HEK293 (cell line): ENCODE results near the gene VEZT.

Experiments used
- CTCF ChIA-PET: fragments of 350-600 bp; formaldehyde crosslinking; extraction: SDS; loops from one replicate; lab custom pipeline; 2021; ENCODE audit warnings: antibody characterized with exemption; lab: Yijun Ruan, JAX
- POLR2A ChIA-PET: fragments of 300-600 bp; formaldehyde crosslinking; extraction: SDS; loops from one replicate; lab custom pipeline; 2020; ENCODE audit warnings: antibody characterized with exemption, inconsistent platforms; lab: Yijun Ruan, JAX
- H3K27ac ChIP-seq: fragments of 200-500 bp; sonication (Bioruptor generic); 2 replicates; pipeline ENCODE4 v1.5.1; 2014; ENCODE audit warnings: low read depth, low read length, control low read depth, inconsistent platforms; ENCODE audit errors: extremely low read depth
- H3K36me3 ChIP-seq, 2 experiments: fragments of 200-500 bp in 1 of 2; sonication (Bioruptor generic) in 1 of 2; 1 replicate in 1 of 2; 2 replicates in 1 of 2; pipeline ENCODE4 v1.5.1; 2014 to 2017; ENCODE audit warnings: inconsistent platforms in 2 of 2, low read length in 2 of 2; ENCODE audit not compliant: control insufficient read depth in 2 of 2, insufficient read depth in 1 of 2
- H3K4me1 ChIP-seq: fragments of 200-500 bp; sonication (Bioruptor generic); 2 replicates; pipeline ENCODE4 v1.5.1; 2014; ENCODE audit warnings: mild to moderate bottlenecking, low read length, inconsistent platforms; ENCODE audit not compliant: control insufficient read depth, insufficient read depth
- H3K4me3 ChIP-seq: 2 replicates; pipeline ENCODE4 v1.5.1; 2011; ENCODE audit warnings: low read depth, mild to moderate bottlenecking, control low read depth, low read length, moderate library complexity
- H3K9me3 ChIP-seq: fragments of 200-500 bp; sonication (Bioruptor generic); 2 replicates; pipeline ENCODE4 v1.5.1; 2014; ENCODE audit warnings: low read depth, low read length, inconsistent platforms; ENCODE audit not compliant: control insufficient read depth, insufficient read depth
- BCL11B ChIP-seq: fragments of 450-650 bp; formaldehyde crosslinking; IDR thresholded peaks from 2 replicates; pipeline ENCODE4 v1.5.1; 2016; ENCODE audit warnings: low read depth, missing biosample characterization, missing genetic modification characterization
- HOXA7 ChIP-seq: sonication (generic); formaldehyde crosslinking; IDR thresholded peaks from 2 replicates; pipeline ENCODE4 v1.8.1; 2022; ENCODE audit warnings: missing genetic modification reagents, borderline replicate concordance
- IKZF3 ChIP-seq: fragments of 450-650 bp; IDR thresholded peaks from 2 replicates; pipeline ENCODE4 v1.5.0; 2018; ENCODE audit warnings: missing biosample characterization, mild to moderate bottlenecking, missing genetic modification characterization, moderate library complexity
- OSR2 ChIP-seq: fragments of 450-650 bp; formaldehyde crosslinking; IDR thresholded peaks from 2 replicates; pipeline ENCODE4 v1.5.1; 2016; ENCODE audit warnings: missing biosample characterization, missing genetic modification characterization
- SP7 ChIP-seq: fragments of 450-650 bp; formaldehyde crosslinking; IDR thresholded peaks from 2 replicates; pipeline ENCODE4 v1.5.1; 2016; ENCODE audit warnings: missing biosample characterization, missing genetic modification characterization
- TRIM28 ChIP-seq: IDR thresholded peaks from 2 replicates; pipeline ENCODE4 v1.6.1; 2011; ENCODE audit warnings: low read length, control low read depth, borderline replicate concordance
- ZEB2 ChIP-seq: fragments of 450-650 bp; formaldehyde crosslinking; IDR thresholded peaks from 2 replicates; pipeline ENCODE4 v1.5.1; 2016; ENCODE audit warnings: missing biosample characterization, missing genetic modification characterization
- ZFP69B ChIP-seq: fragments of 450-650 bp; formaldehyde crosslinking; IDR thresholded peaks from 2 replicates; pipeline ENCODE4 v1.5.1; 2016; ENCODE audit warnings: missing biosample characterization, missing genetic modification characterization
- ZNF157 ChIP-seq: fragments of 450-650 bp; formaldehyde crosslinking; IDR thresholded peaks from 2 replicates; pipeline ENCODE4 v1.5.1; 2016; ENCODE audit warnings: missing biosample characterization, missing genetic modification characterization
- ZNF169 ChIP-seq: fragments of 450-650 bp; formaldehyde crosslinking; IDR thresholded peaks from 2 replicates; pipeline ENCODE4 v1.5.1; 2016; ENCODE audit warnings: missing biosample characterization, missing genetic modification characterization
- ZNF223 ChIP-seq: fragments of 450-650 bp; formaldehyde crosslinking; IDR thresholded peaks from 2 replicates; pipeline ENCODE4 v1.5.1; 2016; ENCODE audit warnings: missing biosample characterization, missing genetic modification characterization
- ZNF335 ChIP-seq: fragments of 450-650 bp; formaldehyde crosslinking; conservative IDR thresholded peaks from 2 replicates; pipeline ENCODE4 v1.5.1; 2016; ENCODE audit warnings: missing biosample characterization, missing genetic modification characterization
- ZNF37A ChIP-seq: fragments of 450-650 bp; IDR thresholded peaks from 2 replicates; pipeline ENCODE4 v1.5.1; 2018; ENCODE audit warnings: missing biosample characterization, missing genetic modification characterization
- ZNF426 ChIP-seq: fragments of 450-650 bp; formaldehyde crosslinking; IDR thresholded peaks from 2 replicates; pipeline ENCODE4 v1.5.1; 2017; ENCODE audit warnings: missing biosample characterization, missing genetic modification characterization, mild to moderate bottlenecking, inconsistent platforms, moderate library complexity
- ZNF510 ChIP-seq: fragments of 450-650 bp; formaldehyde crosslinking; IDR thresholded peaks from 2 replicates; pipeline ENCODE4 v1.5.1; 2018; ENCODE audit warnings: mild to moderate bottlenecking, missing genetic modification characterization, missing biosample characterization; ENCODE audit not compliant: insufficient replicate concordance
- ZNF555 ChIP-seq: fragments of 450-650 bp; formaldehyde crosslinking; conservative IDR thresholded peaks from 2 replicates; pipeline ENCODE4 v1.5.1; 2017; ENCODE audit warnings: missing biosample characterization, mild to moderate bottlenecking, missing genetic modification characterization, inconsistent platforms
- ZNF558 ChIP-seq: fragments of 450-650 bp; formaldehyde crosslinking; IDR thresholded peaks from 2 replicates; pipeline ENCODE4 v1.5.1; 2016; ENCODE audit warnings: missing biosample characterization, missing genetic modification characterization
- ZNF623 ChIP-seq: fragments of 450-650 bp; formaldehyde crosslinking; IDR thresholded peaks from 2 replicates; pipeline ENCODE4 v1.5.1; 2016; ENCODE audit warnings: missing biosample characterization, missing genetic modification characterization
- ZNF626 ChIP-seq: fragments of 450-650 bp; sonication (Bioruptor Pico); formaldehyde crosslinking; IDR thresholded peaks from 2 replicates; pipeline ENCODE4 v1.5.1; 2018; ENCODE audit warnings: missing biosample characterization, missing genetic modification characterization, inconsistent platforms
- ZNF629 ChIP-seq: fragments of 450-650 bp; formaldehyde crosslinking; IDR thresholded peaks from 2 replicates; pipeline ENCODE4 v1.5.1; 2017; ENCODE audit warnings: missing biosample characterization, missing genetic modification characterization
- ZNF660 ChIP-seq: fragments of 450-650 bp; IDR thresholded peaks from 2 replicates; pipeline ENCODE4 v1.5.1; 2018; ENCODE audit warnings: missing biosample characterization, mild to moderate bottlenecking, missing genetic modification characterization
- ZNF776 ChIP-seq: fragments of 450-650 bp; formaldehyde crosslinking; IDR thresholded peaks from 2 replicates; pipeline ENCODE4 v1.5.0; 2017; ENCODE audit warnings: missing biosample characterization, missing genetic modification characterization, borderline replicate concordance
- TF ChIP-seq, protein P1 (sequence below): fragments of 450-650 bp; formaldehyde crosslinking; IDR thresholded peaks from 2 replicates; pipeline ENCODE4 v1.5.1; 2017; ENCODE audit warnings: missing biosample characterization, mild to moderate bottlenecking, missing genetic modification characterization, moderate library complexity
- TF ChIP-seq, protein P2 (sequence below): fragments of 450-650 bp; formaldehyde crosslinking; IDR thresholded peaks from 2 replicates; pipeline ENCODE4 v1.5.0; 2017; ENCODE audit warnings: missing biosample characterization, missing genetic modification characterization, borderline replicate concordance
- TF ChIP-seq, protein P3 (sequence below): fragments of 450-650 bp; formaldehyde crosslinking; IDR thresholded peaks from 2 replicates; pipeline ENCODE4 v1.5.1; 2017; ENCODE audit warnings: missing biosample characterization, missing genetic modification characterization

Gene VEZT

DNA sequence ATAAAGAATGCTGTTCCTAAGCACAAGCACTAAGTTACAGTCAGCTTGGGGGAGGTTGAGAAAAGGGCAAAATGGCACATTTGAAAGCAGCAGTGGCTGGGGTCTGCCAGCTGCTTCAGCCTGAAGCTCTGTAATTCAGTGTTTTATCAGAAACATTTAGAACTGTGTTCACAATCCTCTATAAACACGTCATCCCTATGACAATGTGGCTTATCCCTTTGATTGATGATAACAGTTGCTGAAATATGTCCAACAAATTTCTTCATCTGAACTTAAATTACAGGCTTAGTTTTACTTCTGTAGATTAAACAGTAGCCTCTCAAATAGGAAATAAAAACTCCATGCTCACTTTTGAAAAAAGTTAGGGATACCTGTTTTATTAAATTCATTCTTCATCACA lies 108.8 kb downstream of the VEZT start:
- no peaks in the 10 kb centered on the region; the same call in 1 of the 2 replicates for H3K4me1 ChIP-seq
- ChIA-PET POLR2A (no interaction called here), CTCF (interaction anchor here (0.6 to 1.1 kb wide), 3 partner anchors 8 to 208 kb away, joined by 3 to 9 read pairs (median 3); no protein-coding TSS in a partner anchor)
- H3K4me3 ChIP-seq: no peak overlapping the region
- no peaks in the 10 kb centered on the region for H3K9me3 ChIP-seq
- TF ChIP-seq BCL11B (tag by site-specific recombination) (no peak), ZNF37A (tag by site-specific recombination) (no peak), ZNF555 (tag by site-specific recombination) (no peak), ZNF623 (tag by site-specific recombination) (no peak), ZNF776 (tag by site-specific recombination) (no peak), ZNF335 (no peak), ZNF629 (tag by site-specific recombination) (peak; percentile 46; the same call in 1 of the 2 replicates), OSR2 (tag by site-specific recombination) (peak; percentile 44; the same call in 1 of the 2 replicates), ZFP69B (no peak), ZNF660 (tag by site-specific recombination) (no peak), ZNF426 (tag by site-specific recombination) (no peak), ZNF558 (tag by site-specific recombination) (no peak), ZNF169 (tag by site-specific recombination) (no peak), ZNF626 (no peak), ZEB2 (peak; percentile 47; the same call in 1 of the 2 replicates), ZNF510 (tag by site-specific recombination) (no peak), SP7 (tag by site-specific recombination) (peak; percentile 49; the same call in 1 of the 2 replicates), ZNF157 (no peak), TRIM28 (no peak), HOXA7 (CRISPR knock-in tag) (no peak), ZNF223 (no peak), IKZF3 (tag by site-specific recombination) (no peak)
- TF ChIP-seq, protein P1, sequence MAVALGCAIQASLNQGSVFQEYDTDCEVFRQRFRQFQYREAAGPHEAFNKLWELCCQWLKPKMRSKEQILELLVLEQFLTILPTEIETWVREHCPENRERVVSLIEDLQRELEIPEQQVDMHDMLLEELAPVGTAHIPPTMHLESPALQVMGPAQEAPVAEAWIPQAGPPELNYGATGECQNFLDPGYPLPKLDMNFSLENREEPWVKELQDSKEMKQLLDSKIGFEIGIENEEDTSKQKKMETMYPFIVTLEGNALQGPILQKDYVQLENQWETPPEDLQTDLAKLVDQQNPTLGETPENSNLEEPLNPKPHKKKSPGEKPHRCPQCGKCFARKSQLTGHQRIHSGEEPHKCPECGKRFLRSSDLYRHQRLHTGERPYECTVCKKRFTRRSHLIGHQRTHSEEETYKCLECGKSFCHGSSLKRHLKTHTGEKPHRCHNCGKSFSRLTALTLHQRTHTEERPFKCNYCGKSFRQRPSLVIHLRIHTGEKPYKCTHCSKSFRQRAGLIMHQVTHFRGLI (tag by site-specific recombination): no peak
- TF ChIP-seq, protein P2, sequence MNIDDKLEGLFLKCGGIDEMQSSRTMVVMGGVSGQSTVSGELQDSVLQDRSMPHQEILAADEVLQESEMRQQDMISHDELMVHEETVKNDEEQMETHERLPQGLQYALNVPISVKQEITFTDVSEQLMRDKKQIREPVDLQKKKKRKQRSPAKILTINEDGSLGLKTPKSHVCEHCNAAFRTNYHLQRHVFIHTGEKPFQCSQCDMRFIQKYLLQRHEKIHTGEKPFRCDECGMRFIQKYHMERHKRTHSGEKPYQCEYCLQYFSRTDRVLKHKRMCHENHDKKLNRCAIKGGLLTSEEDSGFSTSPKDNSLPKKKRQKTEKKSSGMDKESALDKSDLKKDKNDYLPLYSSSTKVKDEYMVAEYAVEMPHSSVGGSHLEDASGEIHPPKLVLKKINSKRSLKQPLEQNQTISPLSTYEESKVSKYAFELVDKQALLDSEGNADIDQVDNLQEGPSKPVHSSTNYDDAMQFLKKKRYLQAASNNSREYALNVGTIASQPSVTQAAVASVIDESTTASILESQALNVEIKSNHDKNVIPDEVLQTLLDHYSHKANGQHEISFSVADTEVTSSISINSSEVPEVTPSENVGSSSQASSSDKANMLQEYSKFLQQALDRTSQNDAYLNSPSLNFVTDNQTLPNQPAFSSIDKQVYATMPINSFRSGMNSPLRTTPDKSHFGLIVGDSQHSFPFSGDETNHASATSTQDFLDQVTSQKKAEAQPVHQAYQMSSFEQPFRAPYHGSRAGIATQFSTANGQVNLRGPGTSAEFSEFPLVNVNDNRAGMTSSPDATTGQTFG (tag by site-specific recombination): no peak
- TF ChIP-seq, protein P3, sequence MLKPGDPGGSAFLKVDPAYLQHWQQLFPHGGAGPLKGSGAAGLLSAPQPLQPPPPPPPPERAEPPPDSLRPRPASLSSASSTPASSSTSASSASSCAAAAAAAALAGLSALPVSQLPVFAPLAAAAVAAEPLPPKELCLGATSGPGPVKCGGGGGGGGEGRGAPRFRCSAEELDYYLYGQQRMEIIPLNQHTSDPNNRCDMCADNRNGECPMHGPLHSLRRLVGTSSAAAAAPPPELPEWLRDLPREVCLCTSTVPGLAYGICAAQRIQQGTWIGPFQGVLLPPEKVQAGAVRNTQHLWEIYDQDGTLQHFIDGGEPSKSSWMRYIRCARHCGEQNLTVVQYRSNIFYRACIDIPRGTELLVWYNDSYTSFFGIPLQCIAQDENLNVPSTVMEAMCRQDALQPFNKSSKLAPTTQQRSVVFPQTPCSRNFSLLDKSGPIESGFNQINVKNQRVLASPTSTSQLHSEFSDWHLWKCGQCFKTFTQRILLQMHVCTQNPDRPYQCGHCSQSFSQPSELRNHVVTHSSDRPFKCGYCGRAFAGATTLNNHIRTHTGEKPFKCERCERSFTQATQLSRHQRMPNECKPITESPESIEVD: peak; percentile 85
- H3K27ac ChIP-seq: no peak overlapping the region
- no peaks in the 10 kb centered on the region for H3K36me3 ChIP-seq
